Activated CD4-positive, CD25-positive, alpha-beta regulatory T cell treated with anti-CD3 and anti-CD28 coated beads, Interleukin-2, amount 50 U/mL, for 24 hours (primary cell): ENCODE results near the gene RELL2.
A peak's percentile ranks its signal among the peaks of the same experiment; 100 is the strongest.

Source experiments
- ATAC-seq, 2 donors: fragments of 150-1000 bp; cut with Tn5 transposase; one replicate each; pipeline ENCODE4 v1.10.0; 2021; ENCODE audit warnings: mild to moderate bottlenecking in 1 of 2, moderate library complexity in 1 of 2

RELL2 gene

DNA sequence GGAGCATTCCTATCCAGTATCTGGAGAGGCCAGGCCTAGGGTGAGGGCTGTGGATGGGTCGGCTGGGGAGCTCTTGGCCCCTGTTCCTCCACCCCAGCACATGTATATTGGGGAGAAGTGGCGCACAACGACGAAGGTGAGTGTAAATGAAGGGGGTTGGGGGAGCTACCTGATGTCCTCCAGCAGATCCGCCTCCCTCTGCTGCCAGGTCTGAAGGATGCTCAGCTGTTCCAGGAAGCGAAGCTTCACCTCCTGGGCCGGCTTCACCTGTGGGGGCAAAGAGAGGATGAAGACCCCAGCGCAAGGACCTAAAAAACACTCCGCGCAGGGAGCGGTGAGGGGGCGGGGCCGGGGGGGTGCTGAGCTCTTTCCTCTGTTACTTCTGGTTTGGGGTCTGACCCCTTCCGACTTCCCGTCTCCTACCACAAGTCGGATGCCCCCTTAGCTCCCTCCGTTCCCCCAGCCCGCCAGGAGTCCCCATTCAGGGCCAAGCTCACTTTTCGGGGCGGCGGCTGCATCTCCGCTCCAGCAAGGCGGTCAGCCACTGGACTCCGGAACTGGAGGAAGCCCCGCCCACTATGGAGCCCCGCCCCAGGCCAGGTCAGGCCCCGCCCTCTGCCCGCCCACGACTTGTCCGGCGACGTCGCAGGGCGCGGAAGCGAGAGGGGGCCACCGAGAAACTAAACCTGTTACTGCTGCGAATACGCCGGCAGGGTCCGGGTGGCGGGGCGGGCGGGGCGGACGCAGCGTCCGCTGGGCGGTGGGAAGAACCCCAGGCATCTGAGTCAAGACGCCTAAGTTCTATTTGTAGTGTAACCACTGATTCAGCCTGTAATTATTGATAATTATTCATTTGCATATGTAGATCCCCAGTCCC is 14.3 kb downstream of the RELL2 start, which contains the start of gene FCHSD1:
FCHSD1 (minus strand) TSS at position 568 of the 877 bp plus-strand sequence; CDS start at position 518, 50 bp downstream.
- ATAC-seq = peak; percentile 87 to 89

DNA sequence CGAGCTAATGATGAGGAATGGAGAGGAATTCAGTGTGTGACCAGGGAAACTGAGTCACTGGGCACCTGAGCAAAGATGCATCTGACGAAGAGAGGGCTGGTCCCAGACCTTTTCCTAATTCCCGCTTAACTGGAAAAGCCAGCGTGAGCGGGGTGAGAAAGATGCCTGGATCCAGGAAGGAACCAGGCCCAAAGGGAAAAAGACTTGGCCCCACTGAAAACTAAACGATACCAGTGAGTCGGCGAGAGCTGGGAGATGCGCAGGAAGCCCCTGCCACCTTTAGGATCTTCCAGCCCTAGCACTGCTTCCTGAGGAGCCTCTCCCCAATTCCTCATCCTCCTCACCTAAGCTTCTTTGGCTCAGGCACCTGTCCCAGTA is 14.9 kb downstream of the RELL2 start:
- ATAC-seq = no peak

DNA sequence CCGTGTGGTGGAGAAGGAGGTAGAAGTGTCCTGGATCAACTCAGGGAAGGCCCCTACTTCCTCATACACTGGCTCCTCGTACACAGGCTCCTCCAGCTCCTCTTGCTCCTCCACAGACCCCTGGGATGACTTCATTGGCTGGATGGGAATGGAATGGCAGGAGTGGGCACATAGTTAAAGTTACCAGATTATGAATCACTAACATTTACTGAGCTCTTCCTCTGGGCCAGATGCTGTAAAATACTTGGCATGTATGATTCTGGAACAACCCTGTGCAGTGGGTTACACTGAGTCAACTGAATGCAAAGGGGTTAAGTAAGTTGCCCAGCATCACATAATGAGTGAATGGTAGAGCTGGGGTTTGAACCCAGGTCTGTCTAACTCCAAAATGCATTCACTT is 17.5 kb downstream of the RELL2 start:
- ATAC-seq = no peak

DNA sequence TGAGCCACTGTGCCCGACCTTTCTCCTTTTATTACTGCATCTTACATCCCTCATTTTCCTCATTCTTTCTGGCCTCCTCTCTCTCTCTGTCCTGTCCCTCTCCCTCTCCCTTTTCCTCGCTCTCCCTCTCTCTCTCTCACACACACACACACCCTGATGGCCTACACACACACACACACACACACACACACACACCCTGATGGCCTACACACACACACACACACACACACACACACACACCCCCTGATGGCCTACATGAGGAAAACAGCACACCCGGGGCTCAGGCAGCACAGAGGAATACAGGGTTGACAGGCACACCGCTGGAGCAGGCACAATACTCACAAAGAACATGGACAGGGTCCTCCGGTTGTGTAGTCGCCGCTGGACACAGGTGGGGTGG is 18.2 kb downstream of the RELL2 start:
- ATAC-seq = no peak

DNA sequence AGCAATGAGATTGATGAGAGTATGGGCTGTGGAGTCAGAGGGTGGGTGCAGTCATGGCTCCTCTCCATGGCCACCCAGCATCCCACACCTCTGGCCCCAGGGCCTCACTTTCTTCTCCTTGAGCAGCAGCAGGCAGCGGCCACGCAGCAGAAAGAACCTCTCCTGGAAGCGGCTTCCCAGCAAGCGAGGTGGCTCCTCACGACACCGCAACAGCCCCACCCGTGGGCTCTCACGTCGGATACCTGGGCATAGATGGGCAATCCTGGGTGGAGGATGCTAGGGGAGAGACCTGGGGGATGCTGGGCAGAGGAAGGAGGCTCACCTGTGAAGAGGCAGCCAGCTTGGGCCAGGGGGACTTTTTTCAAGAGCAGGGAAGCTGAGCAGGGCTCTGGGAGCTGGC is 19.6 kb downstream of the RELL2 start:
- ATAC-seq = no peak

DNA sequence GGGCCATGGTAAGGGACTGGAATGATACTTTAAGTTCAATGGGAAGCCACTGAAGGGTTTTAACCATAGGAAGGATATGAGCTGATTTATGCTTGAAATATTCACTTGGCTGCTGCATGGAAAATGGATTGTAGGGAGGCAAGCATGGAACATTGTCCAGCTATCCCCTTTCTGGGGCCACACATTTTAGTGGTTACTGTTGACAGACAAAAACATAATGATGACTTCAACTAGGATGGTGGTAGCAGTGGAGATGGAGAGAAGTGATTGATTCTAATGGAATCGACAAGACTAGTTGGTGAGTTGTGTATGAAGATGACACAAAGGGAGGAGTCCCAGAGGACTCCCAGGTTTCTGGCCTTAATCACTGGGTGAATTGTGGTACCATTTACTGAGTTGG is 20.6 kb downstream of the RELL2 start:
- no peak for ATAC-seq

DNA sequence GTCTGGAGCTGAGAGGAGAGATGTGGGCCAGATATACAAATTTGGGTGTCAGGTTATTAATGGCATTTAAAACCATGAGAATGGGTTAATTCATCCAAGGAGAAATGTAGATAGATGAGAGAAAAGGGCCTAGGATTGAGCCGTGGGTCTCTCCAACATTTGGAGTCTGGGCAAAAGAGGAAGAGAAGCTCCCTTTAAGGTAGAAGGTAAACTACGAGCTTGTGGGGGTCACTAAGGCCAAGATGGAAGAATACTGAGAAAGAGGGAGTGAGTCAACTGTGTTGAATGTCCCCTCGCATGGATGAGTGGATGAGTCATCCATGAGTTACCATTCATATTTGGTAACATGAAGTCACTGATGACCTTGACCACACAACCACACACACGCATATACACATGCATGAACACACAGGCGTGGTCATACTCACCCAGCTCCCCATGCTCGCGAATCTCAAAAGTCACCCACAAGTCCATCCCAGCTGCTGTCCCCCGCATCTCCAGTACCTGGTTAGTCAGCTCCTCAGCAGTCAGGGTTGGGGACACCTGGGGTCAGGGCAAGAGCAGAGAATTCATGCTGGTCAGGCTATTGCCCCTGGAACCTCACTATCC is 21.2 kb downstream of the RELL2 start:
- ATAC-seq = peak; percentile 67 to 81

DNA sequence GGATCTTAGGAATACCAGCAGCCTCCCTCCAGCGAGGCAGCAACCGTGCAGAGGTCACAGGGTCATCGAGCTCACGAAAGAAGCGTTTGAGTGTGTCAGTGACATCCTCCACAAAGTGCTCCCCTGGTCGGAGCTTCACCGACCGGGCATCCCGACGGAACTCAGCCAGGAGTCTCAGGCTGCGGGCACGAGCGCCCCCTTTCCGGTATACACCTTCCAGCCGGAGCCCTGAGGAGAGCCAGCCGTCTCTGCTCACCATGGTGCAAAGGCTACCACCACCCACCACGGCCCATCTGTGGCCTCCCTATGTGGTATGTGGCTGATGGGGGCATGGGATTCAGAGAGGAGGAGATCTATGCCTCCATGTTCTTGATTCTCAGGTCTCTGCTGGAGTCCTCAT is 25.2 kb downstream of the RELL2 start:
- ATAC-seq = no peak

DNA sequence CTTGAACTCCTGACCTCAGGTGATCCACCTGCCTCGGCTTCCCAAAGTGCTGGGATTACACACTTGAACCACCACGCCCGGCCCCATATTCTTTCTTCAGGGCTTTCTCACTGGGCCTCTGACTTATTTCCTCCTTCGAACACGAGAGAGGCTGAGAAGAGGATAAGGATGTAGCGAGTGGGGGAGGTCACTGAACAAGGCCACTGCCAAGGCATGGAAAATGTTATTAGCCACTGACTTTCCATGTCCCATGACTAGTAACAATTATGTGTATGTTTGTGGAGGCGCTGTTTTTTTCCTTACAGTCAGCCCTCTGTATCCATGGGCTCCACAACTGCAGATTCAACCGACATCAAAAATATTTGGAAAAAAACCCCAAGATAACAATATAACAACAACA is 26.7 kb downstream of the RELL2 start:
- no peak for ATAC-seq

DNA sequence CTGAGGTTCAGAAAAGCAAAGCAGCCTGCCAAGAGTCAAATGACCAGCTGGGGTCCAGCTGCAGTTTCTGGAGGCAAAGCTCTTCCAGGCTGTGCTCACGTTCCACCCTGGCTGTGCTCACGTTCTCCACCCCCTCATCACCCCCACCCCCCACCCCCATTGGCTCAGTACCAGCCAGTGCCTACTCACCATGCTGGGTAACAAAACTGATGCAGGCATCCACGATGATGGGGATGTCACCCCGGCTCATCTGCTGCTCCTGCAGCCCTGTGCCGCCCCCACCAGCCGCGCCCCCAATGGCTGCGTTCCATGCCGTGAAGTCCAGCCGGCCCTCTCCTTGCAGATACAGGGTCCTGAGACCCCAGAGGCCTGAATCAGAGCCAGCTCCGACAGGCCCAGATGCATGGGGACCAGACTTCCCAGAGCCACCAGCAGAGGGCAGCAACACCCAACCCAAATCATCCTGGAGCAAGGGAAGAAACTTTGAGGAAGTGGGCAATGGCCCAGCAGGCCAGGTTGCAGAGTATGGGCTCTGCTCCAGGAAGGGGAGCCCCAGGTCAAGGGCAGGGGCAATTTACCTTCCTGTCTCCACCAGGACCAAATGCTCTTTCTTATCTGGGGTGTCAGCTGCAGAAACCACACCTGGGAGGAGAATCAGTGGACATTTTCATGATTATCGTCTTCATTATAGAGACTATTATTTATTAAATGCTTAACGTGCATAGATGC is 28.1 kb downstream of the RELL2 start:
- peak; percentile 85 to 87 for ATAC-seq

DNA sequence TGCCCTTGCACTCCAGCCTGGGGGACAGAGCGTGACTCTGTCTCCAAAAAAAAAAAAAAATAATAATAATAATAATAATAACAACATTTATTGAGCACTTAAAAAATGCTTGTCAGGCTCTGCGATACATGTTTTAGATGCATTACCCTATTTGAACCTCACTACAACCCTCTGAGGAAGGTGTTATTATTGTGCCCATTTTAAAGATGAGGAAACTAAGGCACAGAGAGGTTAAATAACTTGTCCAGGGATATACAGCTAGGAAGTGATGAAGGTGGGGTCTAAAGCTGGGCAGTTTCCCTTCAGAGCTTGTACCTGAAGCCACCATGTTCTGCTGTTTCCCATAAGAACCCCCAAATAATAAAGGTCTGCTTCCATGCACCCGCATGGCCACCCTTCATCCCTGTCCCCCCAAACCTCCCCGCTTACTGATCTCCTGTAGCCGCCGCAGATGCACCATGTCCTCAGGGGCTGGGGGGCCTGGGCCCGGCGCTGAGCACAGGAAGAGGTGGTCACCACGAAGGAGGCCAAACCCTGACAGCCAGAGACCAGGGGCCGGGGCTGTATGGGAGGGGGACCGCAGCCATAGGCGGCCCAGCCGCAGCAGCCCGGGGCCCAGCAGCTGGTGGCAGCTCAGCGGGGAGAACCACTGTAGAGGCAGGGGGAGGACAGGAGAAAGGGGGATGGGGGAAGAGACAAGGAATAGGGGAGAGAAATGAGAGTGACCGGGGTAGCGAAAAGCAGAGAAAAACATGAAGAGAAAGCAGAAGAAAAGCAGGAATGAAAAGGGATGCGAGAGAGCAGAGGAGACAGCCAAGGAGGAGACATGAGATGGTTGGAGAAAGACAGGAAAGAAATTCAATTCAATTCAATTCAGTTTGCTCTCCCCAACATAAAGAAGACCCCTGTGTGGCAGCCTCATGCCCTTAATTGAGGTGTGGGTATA is 29.5 kb downstream of the RELL2 start:
- no peak for ATAC-seq

DNA sequence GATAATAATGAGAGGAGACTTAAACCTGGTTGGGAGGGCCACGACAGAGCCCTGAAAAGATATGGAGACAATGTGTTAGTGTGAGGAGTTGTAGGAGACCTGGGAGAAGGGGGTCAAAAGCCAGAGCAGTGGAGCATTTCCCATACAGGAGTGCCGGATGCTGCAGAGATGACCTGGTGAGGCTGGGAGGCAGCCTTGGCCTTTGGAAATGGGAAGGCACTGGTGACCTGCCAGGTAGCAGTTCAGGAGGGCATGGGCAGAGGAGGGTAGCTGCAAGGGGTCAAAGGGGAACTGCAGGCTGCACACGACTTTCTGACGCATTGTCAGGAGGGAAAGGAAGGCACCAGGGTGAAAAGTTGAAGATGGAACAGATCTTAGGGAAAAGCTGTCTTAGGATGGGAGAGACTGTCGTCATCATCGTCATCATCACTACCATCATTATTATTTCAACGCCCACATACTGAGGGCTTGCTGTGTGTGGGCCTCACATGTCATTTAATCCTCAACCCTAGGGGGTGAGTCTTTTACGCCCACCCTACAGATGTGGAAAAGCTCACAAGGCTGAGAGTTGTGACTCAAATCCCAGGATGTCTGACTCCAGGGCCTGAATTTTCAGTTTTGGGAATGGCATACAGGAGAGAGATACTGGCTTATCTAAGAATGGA is 31.9 kb downstream of the RELL2 start:
- no peak for ATAC-seq

DNA sequence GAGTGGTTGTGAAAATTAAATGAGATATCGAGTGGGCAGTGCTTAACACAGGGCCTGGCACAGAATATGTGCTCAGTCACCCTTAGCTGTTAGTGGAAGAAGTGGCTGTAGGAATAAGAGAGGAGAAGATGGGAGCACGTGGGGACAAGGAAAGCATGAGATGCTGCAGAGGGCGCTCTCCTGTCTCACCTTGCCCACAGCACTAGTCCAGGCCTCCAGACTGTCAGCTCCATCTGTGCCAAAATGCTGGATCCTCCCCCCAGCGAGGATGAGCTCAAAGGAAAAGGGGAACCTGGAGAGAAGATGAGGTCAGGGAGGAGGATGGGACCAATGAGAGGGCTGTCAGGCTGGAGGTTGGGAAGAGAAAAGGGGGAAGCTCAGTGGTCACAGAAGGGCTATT is 32.7 kb downstream of the RELL2 start:
- ATAC-seq = no peak

DNA sequence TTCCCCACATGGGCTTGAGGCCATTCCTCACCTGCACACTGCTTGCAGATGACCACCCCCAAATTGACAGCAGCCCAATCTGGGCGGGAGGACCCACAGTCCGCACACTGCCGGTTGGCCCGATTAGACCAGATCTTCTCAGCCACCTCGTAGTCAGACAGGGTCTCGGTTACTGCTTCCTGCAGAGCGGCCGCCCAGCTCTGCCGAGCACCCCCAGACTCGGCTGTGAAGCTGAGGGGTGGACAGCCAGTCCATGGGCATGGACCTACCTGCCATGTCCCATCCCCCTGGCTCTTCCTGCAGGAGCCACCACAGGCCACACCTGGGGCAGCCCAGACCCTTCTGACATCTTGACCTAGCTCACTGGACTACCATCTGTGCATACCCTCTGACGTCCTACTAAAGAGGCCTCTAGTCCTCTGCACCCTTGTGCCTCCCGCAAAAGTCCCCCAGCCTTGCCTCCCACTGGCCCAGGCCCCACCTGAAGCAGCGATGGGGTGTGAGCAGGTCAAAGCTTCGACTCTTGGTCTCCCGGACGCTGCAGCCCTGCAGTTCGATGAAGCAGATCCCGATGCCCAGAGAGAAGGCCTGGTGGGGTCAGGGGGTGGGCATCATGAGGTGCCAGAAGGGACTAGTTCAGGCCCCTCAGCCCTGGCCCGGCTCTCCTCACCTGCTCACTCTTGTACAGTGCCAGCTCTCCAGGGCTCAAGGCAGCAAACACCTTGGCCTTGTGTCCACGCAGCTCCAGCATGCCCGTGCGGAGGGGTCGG is 35.5 kb downstream of the RELL2 start:
- ATAC-seq = no peak

DNA sequence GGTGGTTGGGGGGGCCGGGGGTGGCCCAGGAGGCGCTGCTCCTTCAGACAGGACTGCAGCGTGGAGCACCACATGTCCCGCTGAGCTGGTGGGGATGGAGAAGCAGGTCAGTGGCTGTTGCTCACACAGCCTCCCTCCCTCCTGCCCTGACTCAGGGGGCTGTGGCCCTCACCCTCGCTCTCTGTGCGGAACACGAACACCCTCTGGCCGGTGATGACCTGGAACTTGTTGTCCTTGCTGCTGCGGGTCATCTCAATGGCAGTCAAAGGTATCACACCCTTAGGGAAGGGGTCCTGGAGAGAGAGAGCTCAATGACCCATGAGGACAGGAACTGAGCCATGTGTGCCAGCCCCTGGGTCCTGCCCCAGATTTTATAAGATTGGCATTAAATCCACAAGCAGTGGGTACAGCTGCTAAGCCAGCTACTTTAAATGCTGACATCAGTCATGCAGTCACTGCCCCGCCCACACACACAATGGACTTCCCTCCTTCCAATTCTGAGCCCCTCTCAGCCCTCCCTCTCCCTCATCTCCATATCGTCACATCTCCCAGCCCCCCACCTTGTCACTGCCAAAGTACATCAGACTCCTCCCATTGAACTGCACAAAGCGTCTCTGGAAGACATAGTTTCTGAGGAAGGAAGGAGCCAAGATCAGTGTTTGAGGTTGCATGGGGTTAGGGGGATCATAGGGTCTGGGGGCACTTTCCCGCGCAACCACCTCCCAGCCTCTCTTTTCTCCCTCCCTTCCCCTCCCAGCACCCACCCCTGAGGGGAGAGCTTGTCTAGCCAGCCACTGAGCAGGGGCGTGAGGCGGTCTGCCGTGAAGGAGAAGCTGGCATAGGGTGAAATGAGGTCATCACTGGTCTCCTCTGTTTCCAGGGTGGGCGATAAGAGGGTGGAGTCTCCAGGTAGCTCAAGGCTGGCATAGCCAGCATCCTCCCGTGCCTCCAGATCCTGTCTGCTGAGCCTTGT is 36.3 kb downstream of the RELL2 start:
- ATAC-seq = no peak

DNA sequence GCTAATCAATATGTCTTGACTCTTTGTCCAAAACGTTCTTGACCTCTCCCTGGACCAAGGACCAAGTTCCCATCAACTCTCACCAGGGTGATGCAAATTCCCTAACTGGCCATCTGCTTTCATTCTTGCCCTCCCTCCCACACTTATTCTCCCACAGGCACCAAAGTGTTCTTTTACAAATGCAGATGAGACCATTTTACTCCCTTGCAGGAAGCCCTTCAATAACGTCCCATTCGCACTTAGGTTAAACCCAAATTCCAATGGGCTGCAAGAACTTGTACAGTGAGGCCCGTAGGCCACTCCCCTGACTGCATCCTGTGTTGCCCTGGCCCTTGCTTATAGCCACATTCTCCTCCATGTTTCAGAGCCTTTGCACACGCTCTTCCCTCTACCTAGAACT is 38.0 kb downstream of the RELL2 start:
- no peak for ATAC-seq

DNA sequence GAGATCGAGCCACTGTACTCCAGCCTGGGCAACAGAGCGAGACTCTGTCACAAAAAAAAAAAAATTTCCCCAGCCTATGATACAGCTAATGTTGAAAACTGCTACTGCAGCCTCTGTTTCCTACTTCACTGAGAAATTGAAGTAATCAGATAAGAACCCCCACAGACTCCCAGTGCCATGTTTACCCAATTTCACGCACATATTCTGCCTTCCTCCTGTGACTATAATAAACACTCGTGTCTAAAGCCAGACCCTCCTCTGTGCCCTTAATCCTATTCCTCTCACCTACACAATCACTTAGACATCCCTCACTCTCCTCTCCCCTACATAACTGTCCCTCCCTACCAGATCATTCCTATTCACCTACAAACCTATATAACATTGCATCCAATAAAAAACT is 38.9 kb downstream of the RELL2 start:
- no peak for ATAC-seq

DNA sequence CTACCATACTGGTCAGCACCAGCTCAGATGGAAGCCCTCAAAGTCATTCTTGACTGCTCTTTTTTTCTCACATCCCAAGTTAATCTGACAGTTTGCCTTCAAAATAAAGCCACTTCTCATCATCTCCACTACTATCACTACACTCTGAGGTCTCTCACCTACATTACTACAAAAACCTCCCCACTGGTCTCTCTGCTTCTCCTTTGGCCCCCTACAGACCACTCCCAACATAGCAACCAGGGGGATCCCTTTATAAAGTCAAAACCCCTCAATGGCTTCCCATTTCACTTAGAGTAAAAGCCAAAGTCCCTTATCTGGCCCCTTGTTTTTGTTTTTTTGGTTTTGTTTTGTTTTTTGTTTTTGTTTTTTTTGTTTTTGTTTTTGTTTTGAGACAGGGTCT is 40.6 kb downstream of the RELL2 start:
- ATAC-seq = no peak

DNA sequence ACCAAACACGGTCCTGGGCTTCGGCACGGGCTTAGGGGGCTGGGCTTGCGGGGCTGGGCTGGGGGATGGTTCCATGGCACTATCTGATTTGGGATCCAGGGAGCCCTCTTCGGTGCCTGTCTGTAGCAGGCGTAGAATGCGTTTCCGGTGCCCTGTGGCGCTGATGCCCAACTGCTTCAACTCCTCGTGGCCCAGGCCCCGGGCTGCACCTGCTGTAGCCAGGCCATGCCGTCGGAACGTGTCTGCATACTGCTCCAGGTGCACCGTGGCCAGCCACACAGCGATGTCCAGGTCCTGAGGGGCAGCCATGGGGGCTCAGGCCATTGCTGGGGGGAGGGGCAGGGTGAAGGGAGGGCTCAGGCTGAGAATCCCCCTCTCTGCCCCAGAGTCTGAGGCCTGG is 43.4 kb downstream of the RELL2 start:
- ATAC-seq = no peak

DNA sequence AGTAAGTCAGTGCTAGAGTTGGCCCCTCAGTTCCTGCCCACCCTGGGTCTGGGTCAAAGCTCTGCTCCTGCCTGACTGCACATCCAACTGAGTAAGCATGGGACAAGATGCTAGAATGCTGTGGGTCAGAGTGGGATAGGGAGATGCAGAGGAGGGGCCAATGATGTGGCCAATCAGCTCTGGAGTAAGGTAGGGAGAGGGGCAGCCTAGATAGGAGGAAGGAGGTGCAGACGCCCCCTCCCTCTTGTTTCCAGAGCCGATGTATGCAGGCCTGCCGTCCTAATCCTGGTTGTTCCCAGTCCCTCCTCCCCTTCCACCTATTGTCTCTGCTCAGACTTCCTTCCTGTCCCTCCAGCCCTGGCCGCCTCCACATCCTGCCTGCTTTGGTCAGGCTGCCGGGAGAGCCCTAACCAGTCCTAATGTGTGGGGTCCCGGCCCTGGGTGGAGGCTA is 44.0 kb downstream of the RELL2 start:
- ATAC-seq = no peak
